Keratinocyte (primary cell): ENCODE results near the gene TMEM181. TPM values are rescaled to one million over a fixed set of nuclear protein-coding genes. Genes with fewer than 3 reads are reported as not detected.

ENCODE experiments used
- DNase-seq: peaks from one replicate; pipeline ENCODE4 v3.0.0-alpha.2; 2011; ENCODE audit warnings: low read depth, missing footprints, low spot score
- FAIRE-seq: peaks from 2 replicates; lab custom pipeline; 2011; peaks lifted over from hg19 to GRCh38; lab: Jason Lieb, UNC
- H2AFZ ChIP-seq: 2 replicates; pipeline ENCODE4 v1.6.0; 2012; ENCODE audit warnings: low read length, control low read depth, inconsistent platforms; ENCODE audit not compliant: control insufficient read depth
- H3K27ac ChIP-seq: 2 replicates; pipeline ENCODE4 v1.5.1; 2011; ENCODE audit warnings: low read length; ENCODE audit not compliant: control insufficient read depth, insufficient read depth
- H3K27me3 ChIP-seq: 3 replicates; pipeline ENCODE4 v1.6.0; 2011; ENCODE audit warnings: low read length; ENCODE audit not compliant: control insufficient read depth, insufficient read depth; ENCODE audit errors: extremely low read depth
- H3K36me3 ChIP-seq, 2 experiments: 2 replicates in 1 of 2; 3 replicates in 1 of 2; pipeline ENCODE4 v1.5.1; 2011; ENCODE audit warnings: low read length in 2 of 2, mild to moderate bottlenecking in 1 of 2; ENCODE audit not compliant: control insufficient read depth in 2 of 2, insufficient read depth in 2 of 2; ENCODE audit errors: extremely low read depth in 1 of 2
- H3K4me1 ChIP-seq: 3 replicates; pipeline ENCODE4 v1.5.1; 2011; ENCODE audit warnings: low read length; ENCODE audit not compliant: control insufficient read depth, insufficient read depth; ENCODE audit errors: extremely low read depth
- H3K4me2 ChIP-seq: 3 replicates; pipeline ENCODE4 v1.6.0; 2011; ENCODE audit warnings: low read depth, low read length; ENCODE audit not compliant: control insufficient read depth, insufficient read depth; ENCODE audit errors: extremely low read depth
- H3K4me3 ChIP-seq, 3 experiments: fragments of 200-600 bp in 1 of 3; sonication (generic) in 1 of 3; 2 replicates in 2 of 3; 3 replicates in 1 of 3; pipeline ENCODE4 v1.5.1; 2011 to 2016; ENCODE audit warnings: low read length in 3 of 3, mild to moderate bottlenecking in 3 of 3, control low read depth in 2 of 3, inconsistent platforms in 1 of 3, low read depth in 1 of 3, mixed read lengths in 1 of 3, mixed run types in 1 of 3, moderate library complexity in 1 of 3; ENCODE audit not compliant: control insufficient read depth in 2 of 3, insufficient read depth in 2 of 3; ENCODE audit errors: extremely low read depth in 1 of 3
- H3K79me2 ChIP-seq: 2 replicates; pipeline ENCODE4 v1.6.0; 2012; ENCODE audit warnings: low read length; ENCODE audit not compliant: control insufficient read depth, insufficient read depth
- H3K9ac ChIP-seq: 3 replicates; pipeline ENCODE4 v1.6.0; 2011; ENCODE audit warnings: low read length; ENCODE audit not compliant: control insufficient read depth, insufficient read depth; ENCODE audit errors: extremely low read depth
- H3K9me1 ChIP-seq: 3 replicates; pipeline ENCODE4 v1.6.0; 2011; ENCODE audit warnings: low read length; ENCODE audit not compliant: control insufficient read depth, insufficient read depth; ENCODE audit errors: extremely low read depth
- H3K9me3 ChIP-seq: 2 replicates; pipeline ENCODE4 v1.5.1; 2012; ENCODE audit warnings: low read depth, low read length; ENCODE audit not compliant: control insufficient read depth
- H4K20me1 ChIP-seq: 3 replicates; pipeline ENCODE4 v1.6.0; 2011; ENCODE audit warnings: low read length; ENCODE audit not compliant: control insufficient read depth, insufficient read depth; ENCODE audit errors: extremely low read depth
- EZH2 ChIP-seq: IDR thresholded peaks from one replicate; pipeline ENCODE4 v1.6.1; 2012; ENCODE audit warnings: inconsistent platforms, mild to moderate bottlenecking, low read length, moderate library complexity
- dilution Hi-C: fragments of 300-500 bp; cut with MboI; formaldehyde crosslinking; loops from one replicate; pipeline ENCODE4 v1.7.0; 2020; ENCODE audit warnings: low sequenced_read_pairs; ENCODE audit not compliant: extremely low pct_ligation_motif_present
- polyA plus RNA-seq, 5 experiments: library from polyadenylated mRNA; depleted of rRNA in 3 of 5; stranded (reverse) in 3 of 5; stranded (forward) in 1 of 5; unstranded in 1 of 5; fragments of >200 nt; gene quantifications; 1 replicate in 1 of 5; 2 replicates in 3 of 5; 3 replicates in 1 of 5; pipeline versions ENCODE4 v1.2.1 to v1.2.3, GENCODE V29; 2011 to 2012; ENCODE audit warnings: missing spikeins in 2 of 5, low read depth in 1 of 5, low replicate concordance in 1 of 5
- TF ChIP-seq, protein P1 (sequence below), 3 experiments: IDR thresholded peaks in 1 of 3; conservative IDR thresholded peaks in 1 of 3; optimal IDR thresholded peaks in 1 of 3; 2 replicates in 2 of 3; 3 replicates in 1 of 3; pipeline versions ENCODE3 to v1.5.1; 2011; ENCODE audit warnings: low read length in 3 of 3, mild to moderate bottlenecking in 3 of 3, moderate library complexity in 2 of 3, control low read depth in 1 of 3, inconsistent platforms in 1 of 3; ENCODE audit not compliant: insufficient read depth in 2 of 3; ENCODE audit errors: extremely low read depth in 1 of 3

TMEM181 gene
- polyA plus RNA-seq, 1 donor (not counting 4 experiments of a cell fraction or from before 2014, with no cell fraction given), result 31.9 TPM

DNA sequence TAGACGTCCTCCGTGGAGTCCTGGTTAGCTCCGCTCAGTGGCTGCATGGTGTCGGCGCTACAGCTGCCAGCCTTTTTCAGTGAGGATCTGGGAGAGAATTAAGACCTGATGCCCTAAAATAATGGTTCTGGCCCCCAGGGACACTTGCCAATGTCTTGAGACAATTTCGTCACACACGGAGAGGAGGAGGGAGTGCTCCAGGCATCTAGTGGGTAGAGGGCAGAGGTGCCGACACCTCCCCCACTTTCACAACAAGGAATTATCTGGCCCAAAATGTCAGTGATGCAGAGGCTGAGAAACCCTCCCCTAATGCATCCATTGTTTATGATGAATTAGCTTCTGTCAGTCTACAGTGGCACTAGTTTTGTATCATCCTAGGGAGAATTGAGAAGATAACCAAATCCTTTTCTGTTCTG is 24.4 kb downstream of the TMEM181 start:
- no peak overlapping the region for H3K9ac ChIP-seq
- H3K27ac ChIP-seq, result no peak overlapping the region
- H3K4me2 ChIP-seq, result no peak overlapping the region
- H3K4me1 ChIP-seq, result no peaks in the 10 kb centered on the region
- FAIRE-seq (no peak), DNase-seq (no peak)
- no peak overlapping the region for H2AFZ ChIP-seq
- dilution Hi-C loops, result no loop called here
- H4K20me1 ChIP-seq, result no peaks in the 10 kb centered on the region
- no peaks in the 10 kb centered on the region for H3K27me3 ChIP-seq
- no peak for TF ChIP-seq EZH2
- TF ChIP-seq, protein P1, sequence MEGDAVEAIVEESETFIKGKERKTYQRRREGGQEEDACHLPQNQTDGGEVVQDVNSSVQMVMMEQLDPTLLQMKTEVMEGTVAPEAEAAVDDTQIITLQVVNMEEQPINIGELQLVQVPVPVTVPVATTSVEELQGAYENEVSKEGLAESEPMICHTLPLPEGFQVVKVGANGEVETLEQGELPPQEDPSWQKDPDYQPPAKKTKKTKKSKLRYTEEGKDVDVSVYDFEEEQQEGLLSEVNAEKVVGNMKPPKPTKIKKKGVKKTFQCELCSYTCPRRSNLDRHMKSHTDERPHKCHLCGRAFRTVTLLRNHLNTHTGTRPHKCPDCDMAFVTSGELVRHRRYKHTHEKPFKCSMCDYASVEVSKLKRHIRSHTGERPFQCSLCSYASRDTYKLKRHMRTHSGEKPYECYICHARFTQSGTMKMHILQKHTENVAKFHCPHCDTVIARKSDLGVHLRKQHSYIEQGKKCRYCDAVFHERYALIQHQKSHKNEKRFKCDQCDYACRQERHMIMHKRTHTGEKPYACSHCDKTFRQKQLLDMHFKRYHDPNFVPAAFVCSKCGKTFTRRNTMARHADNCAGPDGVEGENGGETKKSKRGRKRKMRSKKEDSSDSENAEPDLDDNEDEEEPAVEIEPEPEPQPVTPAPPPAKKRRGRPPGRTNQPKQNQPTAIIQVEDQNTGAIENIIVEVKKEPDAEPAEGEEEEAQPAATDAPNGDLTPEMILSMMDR (optimal IDR thresholded peaks at IDR 0.05 in 1 of 3, IDR thresholded peaks at IDR 0.05 in 1 of 3, conservative IDR thresholded peaks at IDR 0.05 in 1 of 3; ENCODE audit: extremely low read depth in 1 of 3, insufficient read depth in 2 of 3, low read length in 3 of 3), result no peak
- no peak overlapping the region for H3K4me3 ChIP-seq
- peaks cover 5% of the 10 kb centered on the region for H3K79me2 ChIP-seq
- H3K36me3 ChIP-seq, result peaks cover 39 to 47% of the 10 kb centered on the region in 2 experiments
- H3K9me3 ChIP-seq, result no peaks in the 10 kb centered on the region
- H3K9me1 ChIP-seq, result no peaks in the 10 kb centered on the region

DNA sequence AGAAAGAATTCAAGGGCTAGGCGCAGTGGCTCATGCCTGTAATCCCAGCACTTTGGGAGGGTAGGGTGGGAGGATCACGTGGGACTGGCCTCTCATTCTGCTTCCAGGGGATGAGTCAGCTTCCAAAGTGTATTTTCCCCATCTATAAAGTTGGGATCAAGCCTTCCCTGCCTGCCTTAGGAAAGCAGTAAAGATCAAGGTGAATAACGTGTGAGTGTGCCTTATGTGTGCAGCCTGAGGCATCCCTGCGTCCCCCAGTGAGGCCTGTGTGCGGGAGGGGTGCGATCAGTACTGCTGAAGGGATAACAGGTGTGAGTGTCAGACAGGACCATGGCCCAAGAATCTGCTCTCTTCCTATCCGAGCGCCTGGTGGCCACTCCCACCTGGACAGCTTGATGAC is 26.8 kb downstream of the TMEM181 start:
- Histone ChIP-seq H3K27me3 (no peaks in the 10 kb centered on the region), H3K36me3 (peaks cover 46 to 62% of the 10 kb centered on the region in 2 experiments), H3K79me2 (no peaks in the 10 kb centered on the region), H3K4me3 (no peak overlapping the region), H3K9me3 (no peaks in the 10 kb centered on the region), H3K4me2 (no peak overlapping the region), H2AFZ (no peak overlapping the region), H3K4me1 (no peaks in the 10 kb centered on the region), H4K20me1 (no peaks in the 10 kb centered on the region), H3K9me1 (no peaks in the 10 kb centered on the region), H3K27ac (no peak overlapping the region), H3K9ac (no peak overlapping the region)
- TF ChIP-seq EZH2, result no peak
- TF ChIP-seq, protein P1 (optimal IDR thresholded peaks at IDR 0.05 in 1 of 3, IDR thresholded peaks at IDR 0.05 in 1 of 3, conservative IDR thresholded peaks at IDR 0.05 in 1 of 3; ENCODE audit: extremely low read depth in 1 of 3, insufficient read depth in 2 of 3, low read length in 3 of 3), result no peak
- no peak for FAIRE-seq
- no peak for DNase-seq
- dilution Hi-C loops, result no loop called here
